Adrenal gland (tissue), 5 donors: Measurements from ENCODE around the gene INHBC.

Experiments used
- CTCF ChIP-seq, 6 experiments: fragments of 450-650 bp in 4 of 6; fragments of 200-600 bp in 2 of 6; sonication (generic) in 1 of 6; IDR thresholded peaks; 1 replicate in 5 of 6; 2 replicates in 1 of 6; pipeline versions ENCODE4 v1.5.1 to v1.8.0; 2016 to 2021; ENCODE audit warnings: antibody characterized with exemption in 6 of 6, mild to moderate bottlenecking in 2 of 6, moderate library complexity in 1 of 6
- POLR2A ChIP-seq, 2 donors: fragments of 450-650 bp; IDR thresholded peaks; one replicate each; pipeline ENCODE4 v1.6.1; 2017; ENCODE audit warnings: antibody characterized with exemption in 2 of 2, mild to moderate bottlenecking in 2 of 2, moderate library complexity in 1 of 2
- donor health status: DM: no; HTN: no; CAD: no.

- no peak for TF ChIP-seq CTCF (IDR thresholded peaks at IDR 0.05)
- no peak for TF ChIP-seq POLR2A (IDR thresholded peaks at IDR 0.05)
These were observed 2.9 kb upstream of the INHBC start for GRCh38 chr12:57431654-57432188.
